Liver (tissue), 3 donors: ENCODE data around the gene MCTP2.

Experiments
- GABPA ChIP-seq, 2 donors: IDR thresholded peaks in 1 of 2; conservative IDR thresholded peaks in 1 of 2; 2 replicates each; pipeline ENCODE4 v1.6.1; 2016; ENCODE audit warnings: antibody characterized with exemption in 2 of 2, mild to moderate bottlenecking in 1 of 2, moderate library complexity in 1 of 2
- JUND ChIP-seq, 2 donors: IDR thresholded peaks; 2 replicates each; pipeline ENCODE4 v1.6.1; 2016; ENCODE audit warnings: antibody characterized with exemption in 2 of 2
- MAX ChIP-seq: IDR thresholded peaks from 2 replicates; pipeline ENCODE4 v1.6.1; 2016; ENCODE audit warnings: antibody characterized with exemption
- RAD21 ChIP-seq, 2 donors: IDR thresholded peaks; 2 replicates each; pipeline ENCODE4 v1.6.1; 2016; ENCODE audit warnings: antibody characterized with exemption in 2 of 2, mild to moderate bottlenecking in 2 of 2
- SP1 ChIP-seq: IDR thresholded peaks from 2 replicates; pipeline ENCODE4 v1.6.1; 2018; ENCODE audit warnings: antibody characterized with exemption, mild to moderate bottlenecking
- YY1 ChIP-seq: IDR thresholded peaks from 2 replicates; pipeline ENCODE4 v1.6.1; 2016; ENCODE audit warnings: antibody characterized with exemption, mild to moderate bottlenecking
- TF ChIP-seq, protein P1 (sequence below): fragments of 150-350 bp; IDR thresholded peaks from 2 replicates; pipeline ENCODE4 v1.5.1; 2017; ENCODE audit warnings: improper control_type of control experiment, low read depth, low read length; ENCODE audit not compliant: missing input control
- donor health status: healthy.
- donor health status: healthy.

- TF ChIP-seq, protein P1, sequence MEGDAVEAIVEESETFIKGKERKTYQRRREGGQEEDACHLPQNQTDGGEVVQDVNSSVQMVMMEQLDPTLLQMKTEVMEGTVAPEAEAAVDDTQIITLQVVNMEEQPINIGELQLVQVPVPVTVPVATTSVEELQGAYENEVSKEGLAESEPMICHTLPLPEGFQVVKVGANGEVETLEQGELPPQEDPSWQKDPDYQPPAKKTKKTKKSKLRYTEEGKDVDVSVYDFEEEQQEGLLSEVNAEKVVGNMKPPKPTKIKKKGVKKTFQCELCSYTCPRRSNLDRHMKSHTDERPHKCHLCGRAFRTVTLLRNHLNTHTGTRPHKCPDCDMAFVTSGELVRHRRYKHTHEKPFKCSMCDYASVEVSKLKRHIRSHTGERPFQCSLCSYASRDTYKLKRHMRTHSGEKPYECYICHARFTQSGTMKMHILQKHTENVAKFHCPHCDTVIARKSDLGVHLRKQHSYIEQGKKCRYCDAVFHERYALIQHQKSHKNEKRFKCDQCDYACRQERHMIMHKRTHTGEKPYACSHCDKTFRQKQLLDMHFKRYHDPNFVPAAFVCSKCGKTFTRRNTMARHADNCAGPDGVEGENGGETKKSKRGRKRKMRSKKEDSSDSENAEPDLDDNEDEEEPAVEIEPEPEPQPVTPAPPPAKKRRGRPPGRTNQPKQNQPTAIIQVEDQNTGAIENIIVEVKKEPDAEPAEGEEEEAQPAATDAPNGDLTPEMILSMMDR, result no peak
- TF ChIP-seq SP1 (no peak), GABPA (IDR thresholded peaks at IDR 0.05 in 1 of 2, conservative IDR thresholded peaks at IDR 0.05 in 1 of 2) (no peak), RAD21 (IDR thresholded peaks at IDR 0.05) (no peak), YY1 (no peak), JUND (IDR thresholded peaks at IDR 0.05) (no peak), MAX (no peak)
Observed at GRCh38 chr15:94206463-94207167, 24.7 kb upstream of the MCTP2 start.
